ENCODE data around the gene VPS36.
"Not testable (repeated sequence)": the region's sequence is repeated elsewhere in the genome, so short reads cannot be mapped to it uniquely, and the experiment has no call there.

VPS36 gene

DNA sequence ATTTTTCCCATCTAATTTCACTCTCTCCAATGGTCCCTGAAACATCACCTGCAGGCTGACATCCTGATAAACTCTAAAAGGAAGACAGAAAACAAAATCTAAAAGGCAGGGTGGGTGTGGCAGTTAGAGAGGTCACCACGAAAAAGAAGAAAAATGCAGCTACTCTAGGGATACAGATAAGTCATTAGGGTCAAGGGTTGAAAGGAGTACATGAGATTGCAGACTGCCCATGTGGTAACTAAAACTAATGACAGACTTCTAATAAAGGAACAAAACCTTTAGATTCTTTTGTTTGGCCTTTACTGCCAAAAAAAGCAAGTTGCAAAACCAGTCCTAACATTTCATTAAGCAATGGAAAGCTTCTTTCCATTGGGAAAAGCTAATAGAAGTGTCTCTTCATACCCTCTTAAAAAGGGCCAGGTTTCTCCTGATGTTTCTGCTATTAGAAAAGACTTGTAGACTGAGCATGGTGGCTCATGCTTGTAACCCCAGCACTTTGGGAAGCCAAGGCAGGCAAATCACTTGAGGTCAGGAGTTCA is 75.5 kb downstream of the VPS36 start:
- H3K4me2 ChIP-seq (ENCODE audit: low read length) = no peak overlapping the region
- H3K18ac ChIP-seq (ENCODE audit: low read length) = no peak overlapping the region
- H3K4me1 ChIP-seq (ENCODE audit: control insufficient read depth in 1 of 2, insufficient read depth in 2 of 2, low read length in 2 of 2) = peaks cover 0 to 2% of the 10 kb centered on the region in 2 experiments
- no peak overlapping the region for H4K8ac ChIP-seq (ENCODE audit: low read depth, low read length)
- H3K9me3 ChIP-seq (ENCODE audit: insufficient read depth, low read depth, low read length) = no peaks in the 10 kb centered on the region
- H2AFZ ChIP-seq (ENCODE audit: insufficient read depth, low read length, poor library complexity) = no peak overlapping the region
- H3K4ac ChIP-seq (ENCODE audit: low read depth, low read length) = no peak overlapping the region
- H3K14ac ChIP-seq (ENCODE audit: low read length) = no peak overlapping the region
- no peak overlapping the region for H3K4me3 ChIP-seq (ENCODE audit: low read depth, low read length)
- no peak overlapping the region for H3K9ac ChIP-seq (ENCODE audit: low read length)
- no peak for DNase-seq
- no peaks in the 10 kb centered on the region for H3K27me3 ChIP-seq (ENCODE audit: insufficient read depth, low read length)
- no peaks in the 10 kb centered on the region for H3K79me2 ChIP-seq (ENCODE audit: control insufficient read depth, insufficient read depth, low read length, poor library complexity)
- no peak overlapping the region for H4K91ac ChIP-seq (ENCODE audit: low read depth, low read length)
- H2BK12ac ChIP-seq (ENCODE audit: low read length) = no peak overlapping the region
- no peak overlapping the region for H4K12ac ChIP-seq (ENCODE audit: low read depth, low read length)
- WGBS (ENCODE audit: extremely low coverage, insufficient coverage, insufficient read length) = no CpG with 5 or more reads among the region's 1 CpG
- H3K23ac ChIP-seq (ENCODE audit: low read length) = no peak overlapping the region
- no peaks in the 10 kb centered on the region for H3K36me3 ChIP-seq (ENCODE audit: control insufficient read depth in 1 of 2, insufficient read depth in 2 of 2, low read length in 2 of 2)
- no peak overlapping the region for H2BK120ac ChIP-seq (ENCODE audit: insufficient read depth, low read length, poor library complexity)
- no peak overlapping the region for H2AK5ac ChIP-seq (ENCODE audit: low read length)
- H2BK5ac ChIP-seq (ENCODE audit: low read depth, low read length, poor library complexity) = no peak overlapping the region
- H3K79me1 ChIP-seq (ENCODE audit: low read length) = no peaks in the 10 kb centered on the region
- no peak overlapping the region for H3K27ac ChIP-seq (ENCODE audit: low read depth, low read length)

- Histone ChIP-seq H3K79me2 (ENCODE audit: control insufficient read depth, insufficient read depth, low read length, poor library complexity) (no peaks in the 10 kb centered on the region), H3K4ac (ENCODE audit: low read depth, low read length) (no peak overlapping the region), H3K27ac (ENCODE audit: low read depth, low read length) (no peak overlapping the region), H3K79me1 (ENCODE audit: low read length) (no peaks in the 10 kb centered on the region), H4K91ac (ENCODE audit: low read depth, low read length) (no peak overlapping the region), H3K4me3 (ENCODE audit: low read depth, low read length) (no peak overlapping the region), H3K14ac (ENCODE audit: low read length) (no peak overlapping the region), H3K9me3 (ENCODE audit: insufficient read depth, low read depth, low read length) (no peaks in the 10 kb centered on the region), H3K23ac (ENCODE audit: low read length) (no peak overlapping the region), H2AFZ (ENCODE audit: insufficient read depth, low read length, poor library complexity) (no peak overlapping the region), H3K18ac (ENCODE audit: low read length) (no peak overlapping the region), H3K27me3 (ENCODE audit: insufficient read depth, low read length) (no peaks in the 10 kb centered on the region), H2AK5ac (ENCODE audit: low read length) (no peak overlapping the region), H3K36me3 (ENCODE audit: control insufficient read depth in 1 of 2, insufficient read depth in 2 of 2, low read length in 2 of 2) (no peaks in the 10 kb centered on the region), H2BK5ac (ENCODE audit: low read depth, low read length, poor library complexity) (no peak overlapping the region), H3K4me2 (ENCODE audit: low read length) (no peak overlapping the region), H2BK120ac (ENCODE audit: insufficient read depth, low read length, poor library complexity) (no peak overlapping the region), H3K4me1 (ENCODE audit: control insufficient read depth in 1 of 2, insufficient read depth in 2 of 2, low read length in 2 of 2) (peaks cover 0 to 2% of the 10 kb centered on the region in 2 experiments), H4K12ac (ENCODE audit: low read depth, low read length) (no peak overlapping the region), H2BK12ac (ENCODE audit: low read length) (no peak overlapping the region), H3K9ac (ENCODE audit: low read length) (no peak overlapping the region), H4K8ac (ENCODE audit: low read depth, low read length) (no peak overlapping the region)
- DNase-seq = no peak
- WGBS (ENCODE audit: extremely low coverage, insufficient coverage, insufficient read length) = no CpG with 5 or more reads among the region's 4 CpGs
These were observed 76.0 kb downstream of the VPS36 start for GRCh38 chr13:52374389-52374788.

GRCh38 chr13:52373277-52373676 is 77.2 kb downstream of the VPS36 start:
- H4K8ac ChIP-seq (ENCODE audit: low read depth, low read length); H3K4ac ChIP-seq (ENCODE audit: low read depth, low read length); H3K18ac ChIP-seq (ENCODE audit: low read length); H3K4me1 ChIP-seq (ENCODE audit: control insufficient read depth in 1 of 2, insufficient read depth in 2 of 2, low read length in 2 of 2); H3K4me3 ChIP-seq (ENCODE audit: low read depth, low read length); H4K12ac ChIP-seq (ENCODE audit: low read depth, low read length); H2BK120ac ChIP-seq (ENCODE audit: insufficient read depth, low read length, poor library complexity); H3K4me2 ChIP-seq (ENCODE audit: low read length); H4K91ac ChIP-seq (ENCODE audit: low read depth, low read length); H2AFZ ChIP-seq (ENCODE audit: insufficient read depth, low read length, poor library complexity); H2AK5ac ChIP-seq (ENCODE audit: low read length); DNase-seq; H3K14ac ChIP-seq (ENCODE audit: low read length); H3K9me3 ChIP-seq (ENCODE audit: insufficient read depth, low read depth, low read length); H3K27ac ChIP-seq (ENCODE audit: low read depth, low read length); H3K23ac ChIP-seq (ENCODE audit: low read length); H3K27me3 ChIP-seq (ENCODE audit: insufficient read depth, low read length); H3K9ac ChIP-seq (ENCODE audit: low read length); H3K79me1 ChIP-seq (ENCODE audit: low read length); H3K79me2 ChIP-seq (ENCODE audit: control insufficient read depth, insufficient read depth, low read length, poor library complexity); H3K36me3 ChIP-seq (ENCODE audit: control insufficient read depth in 1 of 2, insufficient read depth in 2 of 2, low read length in 2 of 2); H2BK5ac ChIP-seq (ENCODE audit: low read depth, low read length, poor library complexity); H2BK12ac ChIP-seq (ENCODE audit: low read length): not testable (repeated sequence)
- WGBS (ENCODE audit: extremely low coverage, insufficient coverage, insufficient read length) = no CpG with 5 or more reads among the region's 1 CpG

GRCh38 chr13:52371736-52372247 is 78.6 kb downstream of the VPS36 start:
- no peak overlapping the region for H3K4me3 ChIP-seq (ENCODE audit: low read depth, low read length)
- no peaks in the 10 kb centered on the region for H3K79me1 ChIP-seq (ENCODE audit: low read length)
- H3K4ac ChIP-seq (ENCODE audit: low read depth, low read length) = no peak overlapping the region
- no peak overlapping the region for H3K23ac ChIP-seq (ENCODE audit: low read length)
- H3K36me3 ChIP-seq (ENCODE audit: control insufficient read depth in 1 of 2, insufficient read depth in 2 of 2, low read length in 2 of 2) = no peaks in the 10 kb centered on the region
- H2BK5ac ChIP-seq (ENCODE audit: low read depth, low read length, poor library complexity) = no peak overlapping the region
- no peak overlapping the region for H2BK120ac ChIP-seq (ENCODE audit: insufficient read depth, low read length, poor library complexity)
- no peak overlapping the region for H2BK12ac ChIP-seq (ENCODE audit: low read length)
- H3K4me1 ChIP-seq (ENCODE audit: control insufficient read depth in 1 of 2, insufficient read depth in 2 of 2, low read length in 2 of 2) = peaks cover 0 to 2% of the 10 kb centered on the region in 2 experiments
- no peaks in the 10 kb centered on the region for H3K9me3 ChIP-seq (ENCODE audit: insufficient read depth, low read depth, low read length)
- H3K14ac ChIP-seq (ENCODE audit: low read length) = no peak overlapping the region
- no CpG with 5 or more reads among the region's 3 CpGs for WGBS (ENCODE audit: extremely low coverage, insufficient coverage, insufficient read length)
- no peak overlapping the region for H2AK5ac ChIP-seq (ENCODE audit: low read length)
- no peak for DNase-seq
- H4K8ac ChIP-seq (ENCODE audit: low read depth, low read length) = no peak overlapping the region
- no peaks in the 10 kb centered on the region for H3K79me2 ChIP-seq (ENCODE audit: control insufficient read depth, insufficient read depth, low read length, poor library complexity)
- H4K12ac ChIP-seq (ENCODE audit: low read depth, low read length) = no peak overlapping the region
- no peak overlapping the region for H3K9ac ChIP-seq (ENCODE audit: low read length)
- H4K91ac ChIP-seq (ENCODE audit: low read depth, low read length) = no peak overlapping the region
- H3K4me2 ChIP-seq (ENCODE audit: low read length) = no peak overlapping the region
- no peaks in the 10 kb centered on the region for H3K27me3 ChIP-seq (ENCODE audit: insufficient read depth, low read length)
- no peak overlapping the region for H3K27ac ChIP-seq (ENCODE audit: low read depth, low read length)
- no peak overlapping the region for H3K18ac ChIP-seq (ENCODE audit: low read length)
- no peak overlapping the region for H2AFZ ChIP-seq (ENCODE audit: insufficient read depth, low read length, poor library complexity)
